ENCODE measurements around the gene ERCC6L. TPM values are rescaled to one million over a fixed set of nuclear protein-coding genes. Genes with fewer than 3 reads are reported as not detected.
A peak's percentile ranks its signal among the peaks of the same experiment; 100 is the strongest.

ERCC6L gene
- total RNA-seq, 1 donor = 0.72 TPM

DNA sequence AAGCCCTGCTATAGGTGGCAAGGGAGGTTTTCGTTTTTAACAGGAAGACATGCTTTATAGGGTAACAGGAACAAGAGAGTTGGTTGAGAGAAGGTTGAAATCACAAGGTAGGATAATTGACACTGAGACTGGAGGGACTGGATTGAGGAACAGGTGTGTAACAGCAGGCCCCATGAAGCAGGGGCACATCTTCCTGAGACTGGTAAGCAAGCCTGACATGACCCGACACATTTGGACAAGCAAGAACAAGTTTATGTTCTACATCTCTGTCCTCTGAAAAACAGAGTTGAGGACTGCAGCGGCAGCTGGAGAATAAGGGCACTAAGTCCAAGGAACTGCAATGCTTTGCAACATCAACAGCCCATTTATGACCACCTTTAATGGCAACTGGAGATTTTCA is 33.0 kb upstream of the ERCC6L start:
- TF ChIP-seq, protein P1, sequence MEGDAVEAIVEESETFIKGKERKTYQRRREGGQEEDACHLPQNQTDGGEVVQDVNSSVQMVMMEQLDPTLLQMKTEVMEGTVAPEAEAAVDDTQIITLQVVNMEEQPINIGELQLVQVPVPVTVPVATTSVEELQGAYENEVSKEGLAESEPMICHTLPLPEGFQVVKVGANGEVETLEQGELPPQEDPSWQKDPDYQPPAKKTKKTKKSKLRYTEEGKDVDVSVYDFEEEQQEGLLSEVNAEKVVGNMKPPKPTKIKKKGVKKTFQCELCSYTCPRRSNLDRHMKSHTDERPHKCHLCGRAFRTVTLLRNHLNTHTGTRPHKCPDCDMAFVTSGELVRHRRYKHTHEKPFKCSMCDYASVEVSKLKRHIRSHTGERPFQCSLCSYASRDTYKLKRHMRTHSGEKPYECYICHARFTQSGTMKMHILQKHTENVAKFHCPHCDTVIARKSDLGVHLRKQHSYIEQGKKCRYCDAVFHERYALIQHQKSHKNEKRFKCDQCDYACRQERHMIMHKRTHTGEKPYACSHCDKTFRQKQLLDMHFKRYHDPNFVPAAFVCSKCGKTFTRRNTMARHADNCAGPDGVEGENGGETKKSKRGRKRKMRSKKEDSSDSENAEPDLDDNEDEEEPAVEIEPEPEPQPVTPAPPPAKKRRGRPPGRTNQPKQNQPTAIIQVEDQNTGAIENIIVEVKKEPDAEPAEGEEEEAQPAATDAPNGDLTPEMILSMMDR (IDR thresholded peaks at IDR 0.05; ENCODE audit: extremely low read depth, low read depth, low read length) = no peak
- Histone ChIP-seq H3K4me1 (ENCODE audit: insufficient read depth, low read length) (peaks cover 76% of the 10 kb centered on the region), H3K9me3 (ENCODE audit: low read depth, low read length) (no peaks in the 10 kb centered on the region), H3K79me2 (ENCODE audit: insufficient read depth, low read length) (peaks cover 32% of the 10 kb centered on the region), H3K4me2 (ENCODE audit: insufficient read depth, low read length) (peak overlapping the region; percentile 34), H3K27me3 (ENCODE audit: insufficient read depth, low read length) (no peaks in the 10 kb centered on the region), H2AFZ (ENCODE audit: low read length) (no peak overlapping the region), H3K36me3 (ENCODE audit: insufficient read depth, low read length) (peaks cover 88% of the 10 kb centered on the region), H3K27ac (ENCODE audit: low read depth, low read length) (no peak overlapping the region), H3K4me3 (ENCODE audit: insufficient read depth, low read length) (no peak overlapping the region), H4K20me1 (ENCODE audit: insufficient read depth, low read length) (peaks cover 72% of the 10 kb centered on the region)
- DNase-seq (ENCODE audit: insufficient read length, low spot score, missing footprints) = no peak

DNA sequence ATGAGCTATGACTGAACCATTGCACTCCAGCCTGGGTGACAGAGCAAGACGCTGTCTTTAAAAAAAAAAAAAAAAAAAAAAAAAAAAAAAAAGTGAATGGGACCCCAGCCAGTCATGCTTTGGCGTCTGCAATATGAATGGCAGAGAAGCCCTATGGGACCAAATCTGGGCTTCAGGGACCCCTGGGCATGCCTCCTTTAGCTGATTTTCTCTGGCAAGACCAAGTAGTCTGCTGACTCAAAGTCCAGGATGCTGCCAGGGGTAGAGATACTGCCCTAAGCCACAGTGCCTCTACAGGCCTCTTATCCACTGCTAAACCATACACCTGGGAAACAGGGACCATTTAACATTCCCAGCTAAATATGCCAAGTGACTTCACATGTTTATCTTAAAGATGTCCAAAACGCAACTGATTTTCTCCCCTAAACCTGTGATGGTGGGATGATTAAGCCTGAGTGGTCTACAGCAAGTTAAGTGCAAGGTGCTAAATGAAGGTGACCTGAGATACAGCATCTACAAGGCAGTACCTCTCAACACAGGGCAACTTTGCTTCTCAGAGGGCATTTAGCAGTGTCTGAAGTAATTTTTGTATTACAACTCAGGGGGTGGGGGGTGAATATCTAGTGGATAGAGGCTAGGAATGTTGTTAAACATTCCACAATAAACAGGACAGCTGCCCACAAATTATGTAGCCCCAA is 32.4 kb upstream of the ERCC6L start:
- TF ChIP-seq, protein P1 (IDR thresholded peaks at IDR 0.05; ENCODE audit: extremely low read depth, low read depth, low read length) = no peak
- Histone ChIP-seq H3K4me1 (ENCODE audit: insufficient read depth, low read length) (peaks cover 75% of the 10 kb centered on the region), H3K79me2 (ENCODE audit: insufficient read depth, low read length) (peaks cover 26% of the 10 kb centered on the region), H3K4me3 (ENCODE audit: insufficient read depth, low read length) (no peak overlapping the region), H3K27me3 (ENCODE audit: insufficient read depth, low read length) (no peaks in the 10 kb centered on the region), H3K27ac (ENCODE audit: low read depth, low read length) (no peak overlapping the region), H4K20me1 (ENCODE audit: insufficient read depth, low read length) (peaks cover 69% of the 10 kb centered on the region), H3K9me3 (ENCODE audit: low read depth, low read length) (no peaks in the 10 kb centered on the region), H3K36me3 (ENCODE audit: insufficient read depth, low read length) (peaks cover 88% of the 10 kb centered on the region), H3K4me2 (ENCODE audit: insufficient read depth, low read length) (no peak overlapping the region), H2AFZ (ENCODE audit: low read length) (no peak overlapping the region)
- DNase-seq (ENCODE audit: insufficient read length, low spot score, missing footprints) = peak; percentile 69

DNA sequence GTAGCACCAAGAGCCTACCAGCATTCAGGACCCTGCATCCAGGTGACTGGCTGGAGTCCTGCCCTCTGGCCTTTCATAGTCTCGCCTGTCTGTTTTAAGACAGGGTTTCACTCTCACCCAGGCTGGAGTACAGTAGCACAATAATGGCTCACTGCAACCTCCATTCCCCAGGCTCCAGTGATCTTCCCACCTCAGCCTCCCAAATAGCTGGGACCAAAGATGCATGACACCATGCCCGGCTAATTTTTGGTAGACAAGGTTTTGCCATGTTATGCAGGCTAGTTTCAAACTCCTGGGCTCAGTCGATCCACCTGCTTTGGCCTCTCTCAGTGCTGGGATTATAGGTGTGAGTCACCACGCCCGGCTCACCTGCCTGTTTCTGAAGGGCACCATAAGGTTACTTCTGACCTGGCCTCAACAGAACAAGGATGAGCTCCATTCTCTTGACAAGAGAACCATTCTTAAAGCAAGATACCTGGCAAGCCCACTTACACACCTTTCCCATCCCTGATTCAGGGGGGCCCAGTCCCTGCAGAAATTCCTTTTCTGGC is 31.6 kb upstream of the ERCC6L start:
- Histone ChIP-seq H3K79me2 (ENCODE audit: insufficient read depth, low read length) (peaks cover 18% of the 10 kb centered on the region), H3K27me3 (ENCODE audit: insufficient read depth, low read length) (no peaks in the 10 kb centered on the region), H3K36me3 (ENCODE audit: insufficient read depth, low read length) (peaks cover 81% of the 10 kb centered on the region), H2AFZ (ENCODE audit: low read length) (no peak overlapping the region), H3K4me2 (ENCODE audit: insufficient read depth, low read length) (peak overlapping the region; percentile 25), H3K27ac (ENCODE audit: low read depth, low read length) (peak overlapping the region; percentile 85), H3K4me1 (ENCODE audit: insufficient read depth, low read length) (peaks cover 66% of the 10 kb centered on the region), H3K9me3 (ENCODE audit: low read depth, low read length) (no peaks in the 10 kb centered on the region), H3K4me3 (ENCODE audit: insufficient read depth, low read length) (no peak overlapping the region), H4K20me1 (ENCODE audit: insufficient read depth, low read length) (peaks cover 61% of the 10 kb centered on the region)
- no peak for DNase-seq (ENCODE audit: insufficient read length, low spot score, missing footprints)
- TF ChIP-seq, protein P1 (IDR thresholded peaks at IDR 0.05; ENCODE audit: extremely low read depth, low read depth, low read length) = no peak

DNA sequence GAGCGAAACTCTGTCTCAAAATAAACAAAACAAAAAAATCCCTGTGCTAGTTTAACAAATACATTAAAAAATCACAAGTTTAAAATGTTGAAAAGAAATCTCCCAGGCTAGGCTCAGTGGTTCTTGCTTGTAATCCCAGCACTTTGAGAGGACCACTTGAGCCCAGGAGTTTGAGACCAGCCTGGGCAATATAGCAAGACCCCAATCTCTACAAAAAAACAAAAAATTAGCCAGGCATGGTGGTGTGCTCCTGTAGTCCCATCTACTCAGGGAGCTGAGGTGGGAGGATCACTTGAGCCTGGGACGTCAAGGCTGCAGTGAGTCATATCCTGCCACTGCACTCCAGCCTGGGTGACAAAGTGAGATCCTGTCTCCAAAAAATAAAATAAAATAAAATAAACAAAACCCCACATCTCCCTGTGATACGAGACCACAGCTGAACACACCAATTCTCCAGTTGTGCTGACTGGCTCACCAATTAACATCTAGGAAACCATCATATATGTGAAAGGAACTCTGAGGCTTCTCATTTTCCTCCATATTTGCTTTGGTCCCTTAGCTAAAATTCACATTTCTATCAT is 30.9 kb upstream of the ERCC6L start:
- peaks cover 74% of the 10 kb centered on the region for H3K36me3 ChIP-seq (ENCODE audit: insufficient read depth, low read length)
- no peak for DNase-seq (ENCODE audit: insufficient read length, low spot score, missing footprints)
- H3K4me3 ChIP-seq (ENCODE audit: insufficient read depth, low read length) = no peak overlapping the region
- H3K27ac ChIP-seq (ENCODE audit: low read depth, low read length) = peak overlapping the region; percentile 85
- no peaks in the 10 kb centered on the region for H3K9me3 ChIP-seq (ENCODE audit: low read depth, low read length)
- no peak overlapping the region for H2AFZ ChIP-seq (ENCODE audit: low read length)
- peaks cover 55% of the 10 kb centered on the region for H4K20me1 ChIP-seq (ENCODE audit: insufficient read depth, low read length)
- peak overlapping the region; percentile 25 for H3K4me2 ChIP-seq (ENCODE audit: insufficient read depth, low read length)
- no peaks in the 10 kb centered on the region for H3K27me3 ChIP-seq (ENCODE audit: insufficient read depth, low read length)
- TF ChIP-seq, protein P1 (IDR thresholded peaks at IDR 0.05; ENCODE audit: extremely low read depth, low read depth, low read length) = no peak
- peaks cover 12% of the 10 kb centered on the region for H3K79me2 ChIP-seq (ENCODE audit: insufficient read depth, low read length)
- peaks cover 60% of the 10 kb centered on the region for H3K4me1 ChIP-seq (ENCODE audit: insufficient read depth, low read length)
